HFF-Myc (cell line): ENCODE results near the gene AQP2.

Experiments used
- DNase-seq: peaks from one replicate; pipeline ENCODE4 v3.0.0-alpha.2; 2011; ENCODE audit warnings: low read depth; ENCODE audit errors: extremely low read depth
- H3K4me3 ChIP-seq: replicated peaks from 2 replicates; pipeline ENCODE4 v1.5.1; 2011; ENCODE audit warnings: low read depth, mild to moderate bottlenecking, control low read depth, low read length
- CTCF ChIP-seq: IDR thresholded peaks from 2 replicates; pipeline ENCODE4 v1.5.1; 2012; ENCODE audit warnings: mild to moderate bottlenecking, low read depth, low read length, control low read depth; ENCODE audit errors: missing control alignments

Gene AQP2

GRCh38 chr12:49969027-49969426 lies 18.5 kb downstream of the AQP2 start:
- H3K4me3 ChIP-seq, result no peak overlapping the region
- no peak for TF ChIP-seq CTCF
- DNase-seq, result no peak

GRCh38 chr12:49969651-49970429 lies 19.3 kb downstream of the AQP2 start:
- H3K4me3 ChIP-seq, result no peak overlapping the region
- TF ChIP-seq CTCF, result no peak
- no peak for DNase-seq

- no peak for TF ChIP-seq CTCF
- DNase-seq, result no peak
- H3K4me3 ChIP-seq, result no peak overlapping the region
These were observed 20.1 kb downstream of the AQP2 start for GRCh38 chr12:49970658-49971057.

- no peak overlapping the region for H3K4me3 ChIP-seq
- no peak for TF ChIP-seq CTCF
- no peak for DNase-seq
These were observed 20.6 kb downstream of the AQP2 start for GRCh38 chr12:49971141-49971540.

GRCh38 chr12:49972129-49972528 lies 21.6 kb downstream of the AQP2 start:
- DNase-seq, result no peak
- no peak overlapping the region for H3K4me3 ChIP-seq
- no peak for TF ChIP-seq CTCF

GRCh38 chr12:49972641-49973360 lies 22.3 kb downstream of the AQP2 start, which contains the start of gene AQP6:
Gene AQP6, plus strand, starts transcription at chr12:49972947. Its CDS starts 227 bp downstream, at chr12:49973174.
- no peak for TF ChIP-seq CTCF
- DNase-seq, result no peak
- no peak within 1 kb of the TSS for H3K4me3 ChIP-seq
